GM23338 (cell line): Measurements from ENCODE around the gene SMG6. TPM values are rescaled to one million over a fixed set of nuclear protein-coding genes. Genes with fewer than 3 reads are reported as not detected.

Experiments
- ATAC-seq: fragments of 200-7000 bp; cut with Tn5 transposase; 3 replicates; pipeline ENCODE4 v1.9.1; 2020
- DNase-seq: peaks from one replicate; pipeline ENCODE4 v3.0.0-alpha.2; 2015; ENCODE audit warnings: low spot score
- H2AFZ ChIP-seq: fragments of 200-600 bp; sonication (generic); 2 replicates; pipeline ENCODE4 v1.8.0; 2016; ENCODE audit warnings: antibody characterized with exemption, mild to moderate bottlenecking, moderate library complexity
- H3F3A ChIP-seq: fragments of 200-600 bp; sonication (generic); replicated peaks from 2 replicates; pipeline ENCODE4 v1.8.0; 2017; ENCODE audit warnings: antibody characterized with exemption, mixed run types, low read depth
- H3K27ac ChIP-seq: fragments of 200-600 bp; sonication (generic); 2 replicates; pipeline ENCODE4 v1.6.1; 2016; ENCODE audit warnings: low read depth
- H3K27me3 ChIP-seq: fragments of 200-600 bp; sonication (generic); 2 replicates; pipeline ENCODE4 v1.8.0; 2016; ENCODE audit warnings: mild to moderate bottlenecking, mixed run types, moderate library complexity; ENCODE audit not compliant: insufficient read depth
- H3K36me3 ChIP-seq: fragments of 200-600 bp; sonication (generic); 2 replicates; pipeline ENCODE4 v1.8.0; 2016; ENCODE audit warnings: mild to moderate bottlenecking; ENCODE audit not compliant: insufficient read depth
- H3K4me1 ChIP-seq: fragments of 200-600 bp; sonication (generic); 2 replicates; pipeline ENCODE4 v1.8.0; 2016; ENCODE audit warnings: mild to moderate bottlenecking, moderate library complexity; ENCODE audit not compliant: insufficient read depth
- H3K4me2 ChIP-seq: fragments of 200-600 bp; sonication (generic); 2 replicates; pipeline ENCODE4 v1.7.1; 2017; ENCODE audit warnings: mixed run types
- H3K4me3 ChIP-seq: fragments of 200-600 bp; sonication (generic); 2 replicates; pipeline ENCODE4 v1.6.1; 2016; ENCODE audit warnings: mixed run types
- H3K79me2 ChIP-seq: fragments of 200-600 bp; sonication (generic); replicated peaks from 2 replicates; pipeline ENCODE4 v1.8.0; 2017; ENCODE audit warnings: mild to moderate bottlenecking; ENCODE audit not compliant: insufficient read depth
- H3K9me2 ChIP-seq: fragments of 200-600 bp; sonication (generic); 2 replicates; pipeline ENCODE4 v1.8.0; 2017; ENCODE audit not compliant: insufficient read depth
- H4K20me1 ChIP-seq: fragments of 200-600 bp; sonication (generic); replicated peaks from 2 replicates; pipeline ENCODE4 v1.8.0; 2017; ENCODE audit warnings: mild to moderate bottlenecking; ENCODE audit not compliant: insufficient read depth
- H3K27ac Mint-ChIP-seq: 2 replicates; pipeline ENCODE4 v1.8.0; 2020; ENCODE audit warnings: inconsistent platforms, mild to moderate bottlenecking, moderate library complexity, mixed read lengths
- H3K27me3 Mint-ChIP-seq: 3 replicates; pipeline ENCODE4 v1.8.0; 2022; ENCODE audit warnings: low read depth, mild to moderate bottlenecking, moderate library complexity, mixed read lengths, inconsistent platforms; ENCODE audit not compliant: insufficient read depth, poor library complexity
- H3K36me3 Mint-ChIP-seq: 3 replicates; pipeline ENCODE4 v1.8.0; 2021; ENCODE audit warnings: low read depth, mild to moderate bottlenecking, inconsistent platforms, moderate library complexity, mixed read lengths
- H3K4me1 Mint-ChIP-seq: 3 replicates; pipeline ENCODE4 v1.8.0; 2020; ENCODE audit warnings: mild to moderate bottlenecking, inconsistent platforms, mixed read lengths
- H3K4me3 Mint-ChIP-seq: 3 replicates; pipeline ENCODE4 v1.8.0; 2021; ENCODE audit warnings: moderate library complexity, mild to moderate bottlenecking, inconsistent platforms, mixed read lengths
- H3K9me3 Mint-ChIP-seq: 3 replicates; pipeline ENCODE4 v1.8.0; 2020; ENCODE audit warnings: moderate library complexity, mild to moderate bottlenecking, inconsistent platforms, mixed read lengths
- CREB1 ChIP-seq: fragments of 250-450 bp; sonication (Bioruptor Pico); IDR thresholded peaks from 2 replicates; pipeline ENCODE4 v1.5.0; 2020; ENCODE audit warnings: low read depth, mild to moderate bottlenecking, moderate library complexity
- CTCF ChIP-seq, 2 experiments: fragments of 200-600 bp in 1 of 2; sonication (generic) in 1 of 2; conservative IDR thresholded peaks; 2 replicates each; pipeline versions ENCODE4 v1.5.1 to v1.6.1; 2016 to 2017; ENCODE audit warnings: antibody characterized with exemption in 2 of 2, low read depth in 2 of 2, mild to moderate bottlenecking in 2 of 2, moderate library complexity in 1 of 2
- ETS1 ChIP-seq: IDR thresholded peaks from 2 replicates; pipeline ENCODE4 v1.6.1; 2016; ENCODE audit warnings: antibody characterized with exemption
- EZH2 ChIP-seq: fragments of 200-600 bp; sonication (generic); IDR thresholded peaks from one replicate; pipeline ENCODE4 v1.8.0; 2017; ENCODE audit warnings: antibody characterized with exemption, mild to moderate bottlenecking, low read depth; ENCODE audit not compliant: unreplicated experiment
- EZH2phosphoT487 ChIP-seq: fragments of 200-600 bp; sonication (generic); IDR thresholded peaks from one replicate; pipeline ENCODE4 v1.8.1; 2018; ENCODE audit warnings: antibody characterized with exemption; ENCODE audit not compliant: unreplicated experiment
- JUNB ChIP-seq: IDR thresholded peaks from one replicate; pipeline ENCODE4 v1.6.1; 2016; ENCODE audit warnings: antibody characterized with exemption; ENCODE audit not compliant: unreplicated experiment
- NANOG ChIP-seq: IDR thresholded peaks from 2 replicates; pipeline ENCODE4 v1.6.1; 2016; ENCODE audit warnings: antibody characterized with exemption, borderline replicate concordance
- POLR2AphosphoS5 ChIP-seq: IDR thresholded peaks from 2 replicates; pipeline ENCODE4 v1.6.1; 2016; ENCODE audit warnings: antibody characterized with exemption, low read depth
- REST ChIP-seq: IDR thresholded peaks from one replicate; pipeline ENCODE4 v1.6.1; 2018; ENCODE audit warnings: antibody characterized with exemption; ENCODE audit not compliant: unreplicated experiment
- STAT1 ChIP-seq: IDR thresholded peaks from one replicate; pipeline ENCODE4 v1.6.1; 2016; ENCODE audit warnings: antibody characterized with exemption; ENCODE audit not compliant: unreplicated experiment
- ZNF114 ChIP-seq: fragments of 250-450 bp; sonication (Bioruptor Pico); IDR thresholded peaks from 2 replicates; pipeline ENCODE4 v1.5.0; 2020; ENCODE audit warnings: mild to moderate bottlenecking, moderate library complexity
- ZNF331 ChIP-seq: fragments of 250-450 bp; sonication (Bioruptor Pico); IDR thresholded peaks from 2 replicates; pipeline ENCODE4 v1.5.0; 2020; ENCODE audit warnings: low read depth, mild to moderate bottlenecking, moderate library complexity
- ZNF462 ChIP-seq: fragments of 250-450 bp; sonication (Bioruptor Pico); IDR thresholded peaks from 2 replicates; pipeline ENCODE4 v1.5.0; 2020; ENCODE audit warnings: mild to moderate bottlenecking, moderate library complexity
- polyA plus RNA-seq: library from polyadenylated mRNA; unstranded; fragments of >200 nt; fragmentation: Nextera tagmentation; extraction: Ambion mirVana; gene quantifications from 2 replicates; pipeline ENCODE4 v1.2.1, GENCODE V29; 2016
- total RNA-seq: library from RNA; depleted of rRNA; stranded (reverse); fragments of >200 nt; shearing (Covaris generic); gene quantifications from 2 replicates; pipeline ENCODE4 v1.2.3, GENCODE V29; 2014

The SMG6 gene
- total and polyA plus RNA-seq, 2 experiments from 2014 or later, result 10.4 to 43.1 TPM

GRCh38 chr17:2111691-2112090 is 191.9 kb downstream of the SMG6 start:
- Histone ChIP-seq H4K20me1 (no peaks in the 10 kb centered on the region), H3K4me3 (no peak overlapping the region), H3K9me2 (no peaks in the 10 kb centered on the region), H3K36me3 (no peaks in the 10 kb centered on the region), H3K27me3 (no peaks in the 10 kb centered on the region), H2AFZ (no peak overlapping the region), H3K4me1 (no peaks in the 10 kb centered on the region), H3K79me2 (no peaks in the 10 kb centered on the region; the same call in 1 of the 2 replicates), H3K27ac (no peak overlapping the region), H3F3A (no peaks in the 10 kb centered on the region), H3K4me2 (no peak overlapping the region)
- ATAC-seq, result no peak
- Mint-ChIP-seq H3K27ac (no peak overlapping the region), H3K4me3 (no peak overlapping the region), H3K4me1 (peaks cover 4% of the 10 kb centered on the region; the same call in 1 of the 3 replicates), H3K36me3 (no peaks in the 10 kb centered on the region), H3K27me3 (peaks cover 1% of the 10 kb centered on the region), H3K9me3 (no peaks in the 10 kb centered on the region)
- no peak for DNase-seq
- TF ChIP-seq REST (no peak), NANOG (no peak), STAT1 (no peak), ETS1 (no peak), CREB1 (CRISPR knock-in tag) (no peak), CTCF (conservative IDR thresholded peaks at IDR 0.05; ENCODE audit: low read depth in 2 of 2) (no peak), EZH2phosphoT487 (no peak), ZNF114 (no peak), ZNF331 (no peak), POLR2AphosphoS5 (no peak), EZH2 (no peak), JUNB (no peak), ZNF462 (CRISPR knock-in tag) (no peak)
